ENCODE data around the gene EFR3B. TPM values are rescaled to one million over a fixed set of nuclear protein-coding genes. Genes with fewer than 3 reads are reported as not detected.

The EFR3B gene
- total and polyA plus RNA-seq, 10 of the 15 experiments (the other 5 are each of a cell fraction or from before 2014, with no cell fraction given), result 0.12 to 3.9 (median 1.8) TPM

- POLR2A ChIA-PET, result interaction anchor here (0.6 kb wide), 2 partner anchors 17 to 376 kb away, joined by 3 read pairs; no protein-coding TSS in a partner anchor
- WGBS (ENCODE audit: insufficient coverage, insufficient replicate concordance, low lambda C conversion rate, missing lambda C conversion rate), result 47% methylated on average over 45 of the region's 59 CpGs
- Histone ChIP-seq H3K36me3 (ENCODE audit: control insufficient read depth in 2 of 2, insufficient read depth in 2 of 2, low read length in 1 of 2) (no peaks in the 10 kb centered on the region), H4K20me1 (ENCODE audit: control insufficient read depth, insufficient read depth) (no peaks in the 10 kb centered on the region), H3K9me3 (replicated peaks; ENCODE audit: control insufficient read depth, insufficient read depth, low read length) (no peaks in the 10 kb centered on the region), H3K4me1 (ENCODE audit: control insufficient read depth, insufficient read depth, low read length) (peaks cover 25% of the 10 kb centered on the region), H3K27me3 (replicated peaks in 1 of 2; ENCODE audit: control insufficient read depth in 2 of 2, insufficient read depth in 2 of 2, low read length in 1 of 2) (no peaks in the 10 kb centered on the region), H3K4me2 (ENCODE audit: control insufficient read depth, insufficient read depth) (peak overlapping the region; percentile 75), H3K4me3 (0 out of 2 replicates have a peak overlapping the region, but pooled peaks have one; percentile 32), H2AFZ (ENCODE audit: control insufficient read depth, low read depth, low read length) (peak overlapping the region; percentile 37; the same call in 1 of the 2 replicates), H3K79me2 (ENCODE audit: control insufficient read depth, insufficient read depth, low read length) (no peaks in the 10 kb centered on the region), H3K9ac (ENCODE audit: control insufficient read depth, insufficient read depth, low read length) (peak overlapping the region; percentile 32), H3K27ac (ENCODE audit: control insufficient read depth, insufficient read depth) (peak overlapping the region; percentile 31)
- no peak for DNase-seq (ENCODE audit: low read depth, low spot score)
- RAD21 ChIA-PET (ENCODE audit: unreplicated experiment), result no interaction called here
- BruUV-seq (replicated peaks), result no TSS peak
- intact Hi-C loops (cut with micrococcal nuclease; ENCODE audit: unreplicated experiment) (no loop called here), in situ Hi-C loops (cut with MboI) (no loop called here)
- CTCF ChIA-PET, result interaction anchor here (4.1 to 7.1 kb wide), 2 partner anchors 8 to 23 kb away, joined by 27 to 36 read pairs; no protein-coding TSS in a partner anchor
- FAIRE-seq, result no peak
- ATAC-seq, result peak; percentile 69
- SMC1A ChIA-PET (ENCODE audit: uncharacterized antibody, unreplicated experiment), result interaction anchor here (1.5 kb wide), 1 partner anchor 69 kb away, joined by 3 read pairs; no protein-coding TSS in a partner anchor
- no peak for TF ChIP-seq EED (IDR thresholded peaks at IDR 0.05; ENCODE audit: low read depth)
- no peak for TF ChIP-seq NFIC (IDR thresholded peaks at IDR 0.05; ENCODE audit: low read depth, low read length)
- 0 out of 2 replicates have a peak, but pooled peaks have one; percentile 19 for TF ChIP-seq POLR2A (IDR thresholded peaks at IDR 0.05; ENCODE audit: low read depth, low read length)
- no peak for TF ChIP-seq SMARCA5 (IDR thresholded peaks at IDR 0.05)
- TF ChIP-seq CEBPZ (IDR thresholded peaks at IDR 0.05; ENCODE audit: low read depth, low read length), result no peak
- TF ChIP-seq DPF2 (IDR thresholded peaks at IDR 0.05), result 0 out of 2 replicates have a peak, but pooled peaks have one; percentile 35
- TF ChIP-seq BCLAF1 (IDR thresholded peaks at IDR 0.05), result no peak
- TF ChIP-seq ZNF687 (IDR thresholded peaks at IDR 0.05), result 0 out of 2 replicates have a peak, but pooled peaks have one; percentile 25
- no peak for TF ChIP-seq MEF2A (IDR thresholded peaks at IDR 0.05; ENCODE audit: insufficient read depth, low read depth, low read length)
- peak; percentile 47 for TF ChIP-seq MEF2B (IDR thresholded peaks at IDR 0.05; ENCODE audit: partially characterized antibody, poor library complexity, severe bottlenecking)
- TF ChIP-seq PBX3 (IDR thresholded peaks at IDR 0.05; ENCODE audit: insufficient replicate concordance, low read depth, low read length), result peak; percentile 55
Observed at GRCh38 chr2:25204190-25204838, 162.4 kb downstream of the EFR3B start.
